HG02678 (cell line): Measurements from ENCODE around the gene ZMYM2.
"Not testable (repeated sequence)": the region's sequence is repeated elsewhere in the genome, so short reads cannot be mapped to it uniquely, and the experiment has no call there.

Experiments
- ATAC-seq: cut with Tn5 transposase; IDR thresholded peaks from one replicate; pipeline ENCODE4 v1.9.1; 2021; ENCODE audit warnings: mild to moderate bottlenecking, moderate library complexity; ENCODE audit not compliant: unreplicated experiment

The ZMYM2 gene

DNA sequence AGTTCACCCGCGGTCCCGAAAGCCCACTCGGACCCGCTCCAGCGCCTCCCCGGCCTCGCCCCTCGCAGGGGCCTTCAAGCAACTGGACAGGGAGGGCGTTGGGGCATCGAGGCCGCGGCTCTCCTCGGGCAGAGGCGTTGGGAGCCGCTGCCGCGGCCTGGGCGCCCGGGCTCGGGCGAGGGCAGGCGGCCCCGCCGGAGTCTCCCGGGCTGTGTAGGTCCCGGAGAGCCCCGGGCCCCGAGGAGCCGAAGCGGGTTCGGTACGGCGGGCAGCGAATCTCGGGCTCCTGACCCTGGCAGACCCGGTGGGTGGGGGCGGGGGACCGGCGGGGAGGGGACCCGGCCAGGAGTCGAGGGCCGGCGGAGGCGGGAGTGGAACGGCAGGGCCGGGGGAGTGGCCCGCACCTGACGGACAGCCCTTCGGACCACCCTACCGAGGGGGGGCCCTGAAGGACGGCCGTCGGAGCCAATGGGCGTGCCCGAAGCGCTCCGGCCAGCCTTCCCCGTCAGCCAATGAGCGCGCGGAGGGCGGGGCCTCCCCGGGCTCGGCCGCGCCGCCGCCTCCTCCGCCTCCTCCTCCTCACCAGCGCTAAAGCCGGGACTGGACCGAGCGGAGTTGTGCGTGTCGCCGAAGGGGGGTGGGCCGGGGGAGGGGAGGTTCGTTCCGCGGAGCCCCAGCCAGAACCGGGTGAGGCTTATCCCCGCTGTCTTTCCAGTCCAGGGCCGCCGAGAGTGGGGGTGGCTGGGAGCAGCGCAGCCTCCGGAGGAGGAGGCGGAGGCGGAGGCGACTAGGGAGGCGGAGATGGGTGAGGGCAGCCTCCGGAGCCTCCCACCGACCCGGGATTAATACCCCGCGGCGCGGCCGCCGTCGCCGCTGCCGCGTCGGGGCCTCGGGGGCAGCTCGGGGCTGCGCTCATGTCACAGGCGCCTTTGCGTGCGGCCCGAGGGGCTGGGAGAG is at the start of gene ZMYM2:
Gene ZMYM2 (plus strand): TSS at position 573 of the 957 bp plus-strand sequence. CDS start 34,346 bp downstream, outside the sequence.
- ATAC-seq: peak; percentile 83

DNA sequence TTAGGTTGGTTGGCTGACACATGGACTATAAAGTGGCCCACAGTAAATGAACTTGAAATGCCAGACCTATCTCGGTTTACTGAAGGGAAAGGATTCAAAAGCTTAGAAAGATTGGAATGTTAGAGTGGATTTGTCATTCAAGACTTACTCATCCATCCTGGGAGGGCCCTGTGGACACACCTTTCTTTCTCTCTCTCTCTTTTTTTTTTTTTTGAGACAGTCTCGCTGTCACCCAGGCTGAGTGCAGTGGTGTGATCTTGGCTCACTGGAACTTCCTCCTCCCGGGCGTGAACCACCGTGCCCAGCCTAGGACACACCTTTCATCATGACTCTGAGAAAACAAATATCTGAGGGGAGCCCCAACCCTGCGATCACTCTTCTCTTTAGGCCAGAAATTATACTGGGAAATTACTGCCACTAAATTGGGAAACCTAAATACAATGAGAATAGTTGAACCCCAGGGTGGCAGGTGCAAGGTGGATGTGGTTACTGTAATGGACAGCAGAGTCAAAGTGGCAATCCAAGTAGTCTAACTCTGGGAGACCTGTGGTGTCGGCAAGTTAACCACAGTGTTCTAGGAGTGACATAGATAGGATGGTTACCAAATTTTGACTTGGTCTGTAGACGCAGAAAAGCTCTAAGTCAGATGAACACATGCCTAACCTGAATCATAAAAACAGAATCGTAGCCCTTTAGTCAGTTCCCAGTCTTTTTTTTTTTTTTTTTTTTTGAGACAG is 48.0 kb upstream of the ZMYM2 start:
- ATAC-seq: no peak

DNA sequence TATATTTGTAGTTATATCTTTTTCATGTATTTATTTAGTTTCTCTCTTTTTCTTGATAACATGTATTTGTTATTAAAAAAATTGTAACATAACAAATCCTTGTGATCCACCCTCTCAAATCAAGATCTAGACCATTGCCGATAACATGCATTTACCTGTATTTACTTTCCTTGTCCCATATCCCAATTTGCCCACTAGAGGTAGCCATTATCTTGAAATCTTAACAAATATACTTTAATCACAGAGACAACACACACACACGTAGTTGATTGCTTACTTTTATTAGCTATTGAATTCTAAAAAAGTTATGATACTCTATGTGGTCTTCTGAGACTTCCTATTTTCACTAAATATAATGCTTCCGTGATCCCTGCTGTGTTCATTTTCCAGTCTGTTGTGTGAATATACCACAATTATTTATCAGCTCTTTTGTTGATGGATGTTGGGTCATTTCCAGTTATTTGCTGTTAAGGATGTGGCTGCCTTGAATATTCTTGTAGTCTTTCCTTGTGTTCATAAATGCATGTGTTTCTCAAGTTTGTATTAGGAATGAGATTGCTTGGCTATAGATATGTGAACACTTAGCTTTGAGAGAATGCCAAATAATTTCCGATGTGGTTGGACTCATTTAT is 31.3 kb upstream of the ZMYM2 start:
- no peak for ATAC-seq

DNA sequence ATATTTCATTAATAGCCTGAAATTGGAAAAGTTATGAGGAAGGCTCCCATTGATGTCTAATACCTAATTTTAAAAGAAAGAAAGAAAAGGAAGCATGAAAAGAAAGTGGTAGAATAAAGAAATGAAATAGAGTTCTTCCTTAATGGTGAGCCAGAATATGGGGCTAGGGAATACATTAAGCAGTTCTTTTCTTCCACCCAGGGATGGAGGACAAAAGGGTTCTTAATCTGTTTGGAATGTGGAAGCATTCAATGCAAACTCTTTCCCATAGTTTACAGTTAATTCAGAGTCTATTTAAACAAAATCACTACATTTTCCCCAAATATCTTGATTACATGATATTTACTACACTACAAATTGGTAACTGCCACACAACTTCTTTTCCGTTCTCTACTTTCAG is 18.4 kb upstream of the ZMYM2 start:
- ATAC-seq: no peak

DNA sequence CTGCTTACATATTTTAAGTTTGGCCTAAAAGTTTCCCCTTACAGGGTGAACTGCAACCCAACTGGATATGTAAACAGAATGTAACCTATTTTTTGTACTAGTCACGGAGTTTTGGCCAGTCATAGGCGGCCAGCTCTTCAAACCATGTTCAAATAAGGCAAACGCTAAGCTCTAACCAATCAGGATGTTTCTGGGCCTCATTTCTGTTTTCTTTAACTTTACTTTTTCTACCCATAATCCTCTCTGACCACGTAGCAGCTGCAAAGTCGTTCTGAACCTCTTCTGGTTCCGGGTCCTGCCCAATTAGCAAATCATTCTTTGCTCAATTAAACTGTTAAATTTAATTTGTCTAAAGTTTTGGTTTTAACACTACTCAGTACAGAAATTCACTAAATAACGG is 8.2 kb upstream of the ZMYM2 start:
- no peak for ATAC-seq

DNA sequence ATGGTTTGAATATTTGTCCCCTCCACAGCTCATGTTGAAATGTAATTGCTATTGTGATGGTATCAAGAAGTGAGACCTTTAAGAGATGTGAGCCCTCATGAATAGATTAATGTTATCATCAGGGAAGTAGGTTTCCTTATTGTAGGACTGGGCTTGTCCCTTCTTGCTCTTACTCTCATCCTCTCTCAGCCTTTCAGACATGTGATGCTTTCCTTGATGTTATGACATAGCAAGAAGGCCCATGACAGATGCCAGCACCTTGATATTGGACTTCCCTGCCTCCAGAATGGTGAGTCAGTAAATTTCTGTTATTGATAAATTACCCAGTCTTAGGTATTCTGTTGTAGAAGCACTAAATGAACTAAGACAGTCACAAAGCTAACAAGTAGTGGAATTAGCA is 5.7 kb upstream of the ZMYM2 start:
- no peak for ATAC-seq

DNA sequence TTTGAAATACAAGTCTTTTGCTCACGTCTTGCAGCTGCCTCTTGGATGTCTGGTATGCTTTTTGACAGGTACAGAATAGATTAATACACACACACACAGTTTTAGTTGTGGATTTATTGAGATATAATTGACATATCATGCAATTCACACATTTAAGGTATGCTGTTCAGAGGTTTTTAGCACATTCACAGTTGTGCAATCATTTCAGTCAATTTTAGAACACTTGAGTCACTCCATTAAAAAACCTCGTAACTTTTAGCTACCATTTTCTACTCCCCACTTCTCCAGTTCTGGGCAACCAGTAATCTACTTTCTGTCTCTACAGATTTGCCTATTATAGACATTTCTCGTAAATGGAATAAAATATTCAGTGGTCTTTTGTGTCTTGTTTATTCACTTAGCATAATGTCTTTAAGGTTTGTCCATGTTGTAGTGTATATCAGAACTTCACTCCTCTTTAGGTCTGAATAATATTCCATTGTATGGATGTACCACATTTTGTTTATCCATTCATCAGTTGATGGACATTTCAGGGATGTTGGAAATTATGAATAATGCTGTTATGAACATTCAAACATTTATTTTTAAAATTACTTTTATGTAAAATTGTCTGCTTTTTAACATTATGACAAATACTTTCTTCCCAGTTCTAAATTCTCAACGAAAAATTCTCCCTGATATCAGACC is 2.5 kb upstream of the ZMYM2 start:
- ATAC-seq: no peak

DNA sequence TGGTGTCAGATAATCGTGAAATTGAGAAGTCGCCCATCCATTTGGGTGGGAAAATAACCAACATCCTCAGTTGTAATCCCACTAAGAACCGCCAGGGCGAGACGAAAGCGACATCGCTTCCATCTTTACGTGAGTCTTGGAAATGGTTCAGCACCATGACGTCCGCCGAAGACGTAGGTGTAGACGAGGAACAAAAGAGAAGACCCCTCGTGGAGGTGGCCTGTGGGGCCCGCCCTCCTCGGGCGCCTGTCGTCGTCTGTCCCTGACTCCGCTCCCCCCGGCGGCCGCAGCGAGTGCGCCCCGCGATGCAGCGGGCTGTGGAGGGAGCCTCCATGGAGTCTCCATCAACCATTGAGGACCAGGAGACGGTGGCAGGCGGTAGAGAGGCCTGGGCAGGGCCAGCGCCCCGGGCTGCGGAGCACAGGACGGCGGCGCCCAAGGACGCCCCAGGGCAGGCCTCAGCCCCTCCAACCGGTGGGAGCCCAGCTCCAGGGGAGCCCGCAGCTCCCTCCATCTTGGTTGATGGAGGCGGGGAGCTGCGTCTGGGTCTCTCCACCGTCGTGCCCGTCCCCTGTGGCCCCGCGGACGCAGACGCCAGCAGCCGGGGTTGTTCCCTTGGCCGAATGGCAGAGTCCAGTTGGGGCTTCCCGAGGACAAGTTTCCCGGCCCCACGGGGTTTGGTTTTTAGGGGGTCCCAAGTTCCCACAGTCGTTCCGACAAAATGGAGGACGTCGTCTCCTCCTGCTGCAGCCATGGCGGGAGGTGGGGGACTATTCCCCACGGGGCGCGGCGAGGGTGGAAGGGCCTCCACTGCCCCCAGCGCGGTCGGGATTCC is 990 bp upstream of the ZMYM2 start:
- ATAC-seq: peak; percentile 11

DNA sequence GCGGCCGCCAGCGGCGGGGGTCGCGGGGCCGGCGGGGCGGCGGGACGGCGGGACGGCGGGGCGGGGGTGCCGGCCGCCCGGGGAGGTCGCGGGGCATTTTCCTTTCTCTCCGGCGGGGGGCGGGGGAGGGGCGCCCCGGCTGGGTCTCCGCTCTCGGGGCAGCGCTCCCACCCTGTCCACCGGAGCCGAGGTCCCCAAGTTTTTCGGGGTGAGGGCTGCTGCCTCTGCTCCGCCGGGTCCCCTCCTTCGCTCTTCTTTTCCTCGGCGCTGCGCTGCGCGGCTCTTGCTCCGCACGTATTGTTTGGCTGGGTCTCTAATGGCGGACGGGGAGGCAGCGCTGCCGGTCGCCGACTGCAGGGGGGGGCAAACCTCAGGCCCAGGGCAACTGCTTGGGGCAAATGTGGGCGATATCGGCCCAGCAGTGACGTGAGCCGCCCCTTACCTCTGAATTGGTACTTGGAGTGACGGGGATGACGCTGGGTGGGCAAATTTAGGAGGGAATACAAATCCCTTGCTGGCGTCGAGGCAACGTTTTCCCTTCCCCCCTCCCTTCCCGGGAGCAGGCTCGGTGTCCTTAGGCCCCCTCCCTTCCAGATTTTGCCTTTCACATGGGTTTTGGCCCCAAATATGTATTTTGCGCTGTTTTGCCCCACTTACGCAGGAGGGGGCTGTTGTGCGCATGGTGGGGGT is 759 bp downstream of the ZMYM2 start:
- ATAC-seq: peak; percentile 9

DNA sequence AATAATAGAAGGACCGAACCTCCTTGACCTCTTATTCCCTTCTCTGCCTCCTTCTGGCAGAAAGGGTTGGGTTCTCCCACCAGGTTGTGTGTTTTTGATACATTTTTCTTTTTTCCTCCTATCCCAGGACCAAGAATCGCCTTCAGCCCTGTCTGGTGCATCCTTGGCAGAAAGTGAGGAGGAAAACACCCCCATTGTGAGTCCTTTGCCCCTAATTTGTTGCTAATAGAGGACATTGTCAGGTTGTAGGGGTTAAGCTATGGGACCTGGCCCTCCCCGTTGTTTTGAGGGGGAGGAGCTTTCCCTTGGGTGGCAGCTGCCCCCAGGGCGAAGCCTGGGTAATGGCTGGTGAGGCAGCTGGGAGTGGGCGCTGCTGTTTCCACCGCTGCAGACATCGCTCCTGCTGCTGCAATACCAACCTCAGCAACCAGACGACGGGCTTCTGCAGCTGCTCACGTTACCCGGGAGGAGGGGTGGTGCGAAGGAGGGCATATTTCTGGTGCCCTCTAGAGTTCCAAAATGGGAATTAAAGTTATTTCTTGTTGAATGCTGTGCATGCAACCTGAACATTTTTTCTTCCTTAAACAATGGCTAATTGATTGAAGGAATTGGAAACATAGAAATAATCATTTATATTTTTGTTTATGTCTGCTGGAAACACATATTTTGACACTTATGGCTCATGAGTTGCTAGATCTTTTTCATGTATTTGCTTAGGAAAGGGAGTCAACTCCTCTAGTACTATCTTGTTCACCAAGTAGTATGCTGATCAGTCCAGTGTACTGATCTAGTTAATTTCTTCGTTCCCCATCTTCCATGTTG is 1.5 kb downstream of the ZMYM2 start:
- peak; percentile 35 for ATAC-seq

DNA sequence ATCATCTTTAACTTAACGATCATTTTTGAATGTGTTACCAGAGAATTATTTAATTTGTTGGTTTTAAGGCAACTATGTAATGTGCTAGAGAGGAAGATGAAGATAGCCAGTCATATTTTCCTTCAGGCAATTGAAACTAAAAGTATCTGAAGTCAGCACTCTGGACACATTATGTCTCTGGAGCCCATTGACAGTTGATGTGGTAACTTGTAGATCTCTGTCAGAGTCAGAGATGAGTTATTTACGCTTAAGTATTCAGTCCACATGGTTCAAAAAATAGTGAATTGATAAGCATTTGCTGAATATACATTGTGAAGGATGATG is 2.1 kb downstream of the ZMYM2 start:
- ATAC-seq: no peak

DNA sequence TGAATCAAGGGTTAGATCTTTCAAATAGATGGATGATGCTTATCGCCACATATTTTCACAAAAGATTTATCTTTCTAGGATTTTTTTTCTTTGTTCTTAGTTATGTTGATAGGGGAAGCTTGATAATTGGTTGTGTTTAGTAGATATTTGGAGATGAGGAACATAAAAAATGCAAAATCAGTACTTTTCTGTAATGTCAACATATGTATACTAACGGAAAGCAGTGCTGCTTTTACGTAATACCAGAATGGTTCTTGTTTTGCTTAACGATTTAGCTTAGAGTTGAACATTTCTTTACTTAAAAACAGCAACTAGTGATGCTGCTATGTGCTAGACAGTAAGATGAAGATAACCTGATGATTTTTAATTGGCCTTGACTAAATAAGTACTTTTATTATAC is 3.0 kb downstream of the ZMYM2 start:
- no peak for ATAC-seq

DNA sequence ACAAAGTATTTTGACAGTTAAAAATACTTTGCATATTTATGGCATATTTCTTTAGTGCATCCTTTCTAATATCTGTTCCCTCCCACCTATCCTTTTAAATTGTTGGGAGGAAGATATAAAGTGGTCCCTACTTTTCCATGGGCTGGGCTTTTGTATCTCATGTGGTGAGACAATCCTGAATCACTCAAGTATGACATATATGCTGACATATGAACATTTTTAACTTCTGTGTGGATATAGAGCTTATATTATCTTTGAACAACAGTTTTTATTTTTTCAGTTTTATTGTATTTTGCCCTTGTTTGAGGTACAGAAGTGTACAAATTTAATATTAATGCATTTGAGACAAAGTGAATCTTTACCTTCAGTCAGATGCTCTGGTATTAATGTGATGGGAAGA is 3.4 kb downstream of the ZMYM2 start:
- ATAC-seq: no peak

DNA sequence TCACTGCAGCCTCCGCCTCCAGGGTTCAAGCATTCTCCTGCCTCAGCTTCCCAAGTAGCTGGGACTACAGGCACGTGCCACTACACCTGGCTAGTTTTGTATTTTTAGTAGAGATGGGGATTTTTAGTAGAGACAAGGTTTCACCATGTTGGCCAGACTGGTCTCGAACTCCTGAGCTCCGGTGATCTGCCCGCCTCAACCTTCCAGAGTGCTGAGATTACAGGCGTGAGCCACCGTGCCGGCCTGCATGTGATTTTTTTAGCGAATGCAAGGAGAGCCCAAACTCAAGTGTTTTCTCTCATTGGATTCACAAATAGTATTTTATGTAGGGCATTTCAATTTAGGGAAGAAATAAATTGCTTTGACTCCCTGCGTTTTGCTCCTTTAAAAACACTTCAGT is 4.4 kb downstream of the ZMYM2 start:
- no peak for ATAC-seq

DNA sequence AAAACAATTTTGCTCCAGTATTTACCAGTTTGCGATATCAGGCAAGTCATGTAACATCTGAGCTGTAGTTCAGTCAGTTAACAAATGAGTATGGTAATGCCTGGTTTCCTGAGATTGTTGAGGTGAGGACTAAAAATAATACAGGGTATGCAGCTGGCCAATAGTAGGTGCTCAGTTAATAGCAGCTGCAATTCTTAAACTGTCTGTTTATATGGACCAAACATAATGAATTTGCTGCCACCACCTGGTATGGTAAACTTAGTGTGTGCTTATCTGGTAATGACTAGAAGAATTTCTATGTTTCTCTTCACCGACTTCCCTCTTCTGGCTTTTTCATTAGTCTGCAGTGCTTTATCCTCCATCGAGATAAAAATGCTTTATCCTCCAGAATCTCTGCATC is 9.1 kb downstream of the ZMYM2 start:
- no peak for ATAC-seq

DNA sequence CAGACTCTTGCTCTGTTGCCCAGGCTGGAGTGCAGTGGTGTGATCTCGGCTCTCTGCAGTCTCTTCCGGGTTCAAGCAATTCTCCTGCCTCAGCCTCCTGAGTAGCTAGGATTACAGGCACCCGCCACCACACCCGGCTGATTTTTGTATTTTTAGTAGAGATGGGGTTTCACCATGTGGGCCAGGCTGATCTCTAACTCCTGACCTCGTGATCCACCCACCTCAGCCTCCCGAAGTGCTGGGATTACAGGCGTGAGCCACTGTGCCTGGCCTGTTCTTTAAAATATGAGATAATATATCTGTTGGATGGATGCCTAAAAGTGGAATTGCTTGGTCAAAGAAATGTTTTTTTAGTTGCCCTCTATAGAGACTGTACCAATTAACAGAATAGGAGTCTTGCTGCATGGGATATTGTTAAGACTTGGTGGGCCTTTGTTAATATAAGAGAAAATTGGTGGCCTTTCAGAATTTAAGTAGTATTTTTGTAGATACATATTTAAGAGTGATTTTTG is 16.0 kb downstream of the ZMYM2 start:
- ATAC-seq: not testable (repeated sequence)

DNA sequence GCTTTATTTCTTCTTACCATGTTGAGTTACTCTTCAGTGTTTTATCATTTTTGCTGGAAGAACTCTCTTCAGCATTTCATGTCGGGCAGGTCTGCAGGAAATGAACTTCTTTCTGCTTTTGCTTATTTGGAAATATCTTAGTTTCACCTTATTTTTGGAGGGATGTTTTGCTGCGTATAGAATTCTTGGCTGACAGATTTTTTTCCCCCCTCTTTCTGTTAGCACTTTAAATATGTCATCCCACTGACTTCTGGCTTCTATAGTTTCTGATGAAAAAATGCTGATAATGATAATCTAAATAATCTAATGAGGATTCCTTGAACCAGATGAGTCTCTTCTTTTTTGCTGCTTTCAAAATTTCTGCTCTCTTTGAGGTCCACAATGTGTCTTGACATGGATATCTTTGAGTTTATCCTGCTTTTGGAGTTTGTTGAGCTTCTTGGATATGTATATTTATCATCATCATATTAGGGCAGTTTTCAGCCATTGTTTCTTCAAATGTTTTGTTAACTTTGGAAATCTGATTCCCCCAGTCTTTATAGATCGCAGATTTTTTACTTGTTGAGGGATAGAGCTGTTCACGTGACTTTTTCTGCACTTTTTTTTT is 20.4 kb downstream of the ZMYM2 start:
- no peak for ATAC-seq

DNA sequence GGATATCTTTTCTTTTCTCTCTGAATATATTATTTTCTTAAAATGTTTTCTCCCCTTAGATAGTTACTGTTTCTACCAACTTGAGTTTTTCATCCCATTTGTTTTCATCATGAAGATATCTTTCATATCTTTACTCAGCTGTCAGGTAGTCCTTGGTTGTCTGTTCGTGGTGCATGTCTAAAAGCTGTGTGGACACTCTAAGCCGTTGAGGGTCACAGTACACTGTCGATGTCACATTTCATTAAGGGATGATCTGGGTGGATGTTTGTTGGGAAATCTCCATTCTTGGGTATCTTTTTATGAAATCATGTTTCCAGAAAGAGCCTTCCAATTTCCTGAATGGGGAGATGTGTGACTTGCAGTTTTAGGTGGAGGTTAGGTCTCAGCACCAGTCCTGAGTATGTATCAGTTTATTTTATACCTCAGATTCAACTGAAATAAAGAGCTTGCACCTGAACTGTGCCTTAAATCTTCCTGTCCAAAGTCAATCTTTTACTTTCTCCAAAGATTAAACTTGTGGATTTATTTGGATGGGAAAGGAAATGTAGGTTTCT is 23.2 kb downstream of the ZMYM2 start:
- ATAC-seq: no peak
